ENCODE measurements around the gene ZNF175. TPM values are rescaled to one million over a fixed set of nuclear protein-coding genes. Genes with fewer than 3 reads are reported as not detected.

The ZNF175 gene
- total and polyA plus RNA-seq, 2 experiments from 2014 or later, result 2.3 to 6.3 TPM

DNA sequence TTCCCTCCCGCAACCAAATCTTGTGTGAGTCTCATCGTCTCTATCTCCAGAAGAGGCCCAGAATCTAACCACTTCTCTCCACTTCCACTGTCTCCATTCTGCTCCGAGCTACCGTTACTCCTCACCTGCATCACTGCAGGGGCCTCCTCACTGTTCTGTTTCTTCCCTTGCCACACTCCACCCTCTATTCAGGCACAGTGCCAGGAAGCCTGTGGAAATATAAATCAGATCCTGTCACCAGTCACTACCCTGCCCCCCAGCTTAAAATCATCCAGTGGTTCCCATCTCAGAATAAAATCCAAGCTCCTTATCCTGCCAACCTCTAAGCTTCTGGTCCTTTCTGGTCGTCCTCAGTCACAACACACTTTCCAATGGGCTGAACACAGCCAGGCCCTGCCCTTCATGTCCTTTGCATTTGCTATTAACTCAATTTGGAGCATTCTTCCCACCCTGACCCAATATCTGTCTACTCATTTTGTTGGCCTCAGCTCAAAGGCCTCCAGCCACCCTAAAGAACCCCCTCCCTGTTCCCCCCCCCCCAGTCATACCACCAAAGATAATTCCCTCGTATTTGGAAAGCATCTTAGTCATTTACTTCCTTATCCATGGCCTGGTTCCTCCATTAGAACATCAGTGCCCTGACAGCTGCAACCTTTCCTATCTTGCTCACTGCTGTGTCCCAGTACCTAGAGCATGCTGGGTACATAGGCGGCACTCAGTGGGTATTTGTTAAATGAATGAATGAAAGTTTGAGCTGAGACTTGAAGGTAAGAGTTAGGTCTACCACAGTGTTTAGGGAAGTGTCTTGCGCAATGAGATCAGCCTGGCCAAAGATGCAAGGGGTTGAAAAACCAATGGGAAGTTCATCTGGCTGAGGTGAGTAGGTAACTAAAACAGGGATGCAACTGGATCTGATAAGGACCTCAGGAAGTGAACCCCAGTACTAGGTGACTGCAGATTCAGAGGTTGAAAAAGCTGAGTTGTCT lies 24.4 kb downstream of the ZNF175 start:
- H3K9me2 ChIP-seq (ENCODE audit: insufficient read depth), result no peaks in the 10 kb centered on the region
- H3K27me3 Mint-ChIP-seq (ENCODE audit: insufficient read depth, low read depth, poor library complexity), result peaks cover 16% of the 10 kb centered on the region
- H3K4me3 Mint-ChIP-seq, result peak overlapping the region; percentile 91
- H3K36me3 Mint-ChIP-seq (ENCODE audit: low read depth), result peaks cover 4% of the 10 kb centered on the region; the same call in 2 of the 3 replicates
- H3F3A ChIP-seq (replicated peaks; ENCODE audit: low read depth), result no peaks in the 10 kb centered on the region
- no peaks in the 10 kb centered on the region for H3K79me2 ChIP-seq (replicated peaks; ENCODE audit: insufficient read depth)
- no peaks in the 10 kb centered on the region for H3K36me3 ChIP-seq (ENCODE audit: insufficient read depth)
- DNase-seq (ENCODE audit: low spot score), result no peak
- peaks cover 16% of the 10 kb centered on the region for H3K27me3 ChIP-seq (ENCODE audit: insufficient read depth)
- H3K4me2 ChIP-seq, result peak overlapping the region; percentile 85
- no peak for TF ChIP-seq CREB1 (CRISPR knock-in tag; IDR thresholded peaks at IDR 0.05; ENCODE audit: low read depth)
- TF ChIP-seq EZH2phosphoT487 (IDR thresholded peaks at IDR 0.05; ENCODE audit: unreplicated experiment), result no peak
- TF ChIP-seq ZNF114 (CRISPR knock-in tag; IDR thresholded peaks at IDR 0.05), result no peak
- TF ChIP-seq ZNF462 (CRISPR knock-in tag; IDR thresholded peaks at IDR 0.05), result no peak
- H3K4me1 Mint-ChIP-seq, result peaks cover 10% of the 10 kb centered on the region
- H3K27ac ChIP-seq (ENCODE audit: low read depth), result no peak overlapping the region
- no peak overlapping the region for H3K27ac Mint-ChIP-seq
- peak overlapping the region; percentile 83 for H3K4me3 ChIP-seq
- H3K4me1 ChIP-seq (ENCODE audit: insufficient read depth), result peaks cover 6% of the 10 kb centered on the region; the same call in 1 of the 2 replicates
- peak overlapping the region; percentile 100 for H2AFZ ChIP-seq
- H4K20me1 ChIP-seq (replicated peaks; ENCODE audit: insufficient read depth), result no peaks in the 10 kb centered on the region
- ATAC-seq, result no peak
- peaks cover 51% of the 10 kb centered on the region for H3K9me3 Mint-ChIP-seq
